ENCODE measurements around the gene RGS7BP. TPM values are rescaled to one million over a fixed set of nuclear protein-coding genes. Genes with fewer than 3 reads are reported as not detected.

Gene RGS7BP
- total and polyA plus RNA-seq, 2 of the 13 experiments (the other 11 are each of a cell fraction or from before 2014, with no cell fraction given): not detected

- no peak for TF ChIP-seq ZBTB8A (CRISPR knock-in tag; IDR thresholded peaks at IDR 0.05; ENCODE audit: borderline replicate concordance, low read depth)
Measured at GRCh38 chr5:64659289-64659688, 153.5 kb downstream of the RGS7BP start (continued).

Small RNA genes lying within 50 kb of the gene (small RNA-seq; reads per million reads assigned to genes)
- 0 reads per million in 3 experiments for gene RN7SL169P (ENCODE audit: insufficient read depth in 2 of 3, insufficient read length in 3 of 3, low read depth in 2 of 3, low replicate concordance in 1 of 3)
- 0 reads per million in 3 experiments for gene RNU6-294P (ENCODE audit: insufficient read depth in 2 of 3, insufficient read length in 3 of 3, low read depth in 2 of 3, low replicate concordance in 1 of 3)

Other genes starting within 250 kb of the RGS7BP start
- gene SHISAL2B, start 184.5 kb downstream of the RGS7BP start, total RNA-seq (2016; rRNA removed; fragmentation: Illumina TruSeq; extraction: Trizol): not detected in 2 replicates
- gene SHISAL2B, start 184.5 kb downstream of the RGS7BP start, polyA plus RNA-seq (2011; rRNA removed): not detected in 2 replicates